GM18909 (cell line): ENCODE data around the gene ULK4.

Experiments
- ATAC-seq: cut with Tn5 transposase; IDR thresholded peaks from one replicate; pipeline ENCODE4 v1.9.1; 2021; ENCODE audit warnings: mild to moderate bottlenecking; ENCODE audit not compliant: unreplicated experiment, poor library complexity

Gene ULK4

DNA sequence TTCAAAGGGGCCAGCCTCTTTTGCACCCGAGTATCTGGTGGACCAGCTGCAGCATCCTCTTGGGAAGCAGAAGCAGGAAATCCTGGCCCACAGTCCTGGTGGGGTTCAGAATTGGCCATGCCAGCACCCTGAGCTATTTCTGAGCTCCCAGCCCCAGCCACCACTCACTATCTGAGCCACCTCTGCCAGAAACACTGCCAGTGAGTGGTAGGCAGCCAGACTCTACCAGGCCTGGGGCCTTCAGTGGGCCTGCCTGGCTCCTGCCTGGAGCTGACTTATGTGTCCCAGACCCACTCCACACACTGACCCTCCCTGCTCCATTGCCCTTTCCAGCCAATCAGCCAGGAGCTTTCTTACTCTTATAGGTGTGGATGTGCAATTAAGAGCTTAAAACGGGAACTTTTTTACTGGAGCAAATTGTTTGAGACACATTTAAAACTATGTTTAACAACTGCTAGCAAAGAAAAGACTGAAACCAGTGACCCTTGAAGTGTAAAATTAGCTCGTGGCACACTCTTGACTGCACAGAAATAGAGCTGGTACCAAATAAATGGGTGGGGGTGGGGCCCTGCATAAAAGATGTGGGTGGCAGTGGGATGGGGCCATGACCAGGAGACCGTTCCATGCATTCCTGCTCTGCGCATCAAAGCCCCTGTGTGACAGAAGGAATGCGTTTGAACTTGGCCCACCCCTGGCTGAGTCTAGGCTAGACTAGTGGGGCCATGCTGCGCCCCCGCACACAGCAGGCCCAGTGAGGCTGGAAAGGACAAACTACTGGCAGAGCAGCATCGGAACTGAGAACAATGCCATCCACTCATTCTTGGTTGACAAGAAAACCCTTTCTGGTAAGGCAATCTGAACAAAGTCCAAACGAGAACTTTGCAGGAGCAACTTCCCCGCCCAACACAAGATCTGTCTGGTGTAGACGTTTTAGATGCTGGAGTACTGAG, 714.6 kb downstream of the ULK4 start:
- ATAC-seq = no peak

DNA sequence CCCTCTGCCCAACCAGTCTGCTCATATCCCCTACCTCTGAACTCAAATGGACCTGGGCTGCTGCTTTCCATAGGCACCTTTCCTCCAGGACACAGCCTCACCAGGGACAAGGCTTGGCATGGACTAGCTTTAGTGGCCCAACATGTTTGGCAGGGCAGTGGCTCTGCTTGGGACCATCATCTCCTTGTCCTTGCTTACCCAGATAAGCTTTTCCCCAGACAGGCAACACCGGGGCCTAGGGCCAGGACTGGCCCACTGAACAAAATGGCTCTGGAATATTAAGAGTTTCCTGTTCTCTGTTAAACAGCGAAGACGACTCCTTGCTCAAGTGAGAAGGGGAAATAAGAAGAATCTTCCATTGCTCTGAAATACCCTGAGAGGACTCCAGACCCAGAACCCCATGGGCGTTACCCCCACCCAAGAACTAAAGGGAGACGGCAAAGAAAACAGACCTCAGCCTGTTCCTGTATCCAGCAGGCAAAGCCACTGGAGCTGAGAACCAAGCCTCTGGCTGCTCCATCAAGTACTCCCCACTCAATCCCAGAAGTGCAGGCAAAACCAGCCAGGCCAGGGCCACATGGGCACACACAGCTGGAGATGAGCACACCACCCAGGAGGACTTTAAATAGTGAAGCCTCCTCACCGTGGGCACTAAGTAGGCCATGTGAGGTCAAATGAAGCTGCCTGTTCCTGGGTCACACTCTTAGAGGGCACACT, 717.1 kb downstream of the ULK4 start:
- no peak for ATAC-seq

DNA sequence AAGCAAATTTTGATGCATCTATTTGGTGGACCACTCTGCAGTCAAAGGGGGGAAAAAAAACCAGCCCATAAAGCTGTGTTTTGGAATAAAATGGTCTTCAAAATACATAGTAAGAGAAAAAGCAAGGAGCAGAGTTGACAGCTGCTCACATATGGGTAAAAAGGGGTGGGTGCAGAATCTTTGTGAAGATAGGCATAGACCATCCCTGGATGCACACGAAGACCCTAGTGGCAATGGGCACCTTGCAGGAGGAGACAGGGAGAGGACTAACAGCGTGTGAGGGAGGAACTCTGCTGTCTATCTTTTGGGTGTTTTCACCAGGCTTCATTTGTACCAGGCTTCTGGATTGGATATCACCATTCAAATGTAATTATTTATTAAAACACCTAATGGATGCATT, 718.7 kb downstream of the ULK4 start:
- ATAC-seq = no peak

DNA sequence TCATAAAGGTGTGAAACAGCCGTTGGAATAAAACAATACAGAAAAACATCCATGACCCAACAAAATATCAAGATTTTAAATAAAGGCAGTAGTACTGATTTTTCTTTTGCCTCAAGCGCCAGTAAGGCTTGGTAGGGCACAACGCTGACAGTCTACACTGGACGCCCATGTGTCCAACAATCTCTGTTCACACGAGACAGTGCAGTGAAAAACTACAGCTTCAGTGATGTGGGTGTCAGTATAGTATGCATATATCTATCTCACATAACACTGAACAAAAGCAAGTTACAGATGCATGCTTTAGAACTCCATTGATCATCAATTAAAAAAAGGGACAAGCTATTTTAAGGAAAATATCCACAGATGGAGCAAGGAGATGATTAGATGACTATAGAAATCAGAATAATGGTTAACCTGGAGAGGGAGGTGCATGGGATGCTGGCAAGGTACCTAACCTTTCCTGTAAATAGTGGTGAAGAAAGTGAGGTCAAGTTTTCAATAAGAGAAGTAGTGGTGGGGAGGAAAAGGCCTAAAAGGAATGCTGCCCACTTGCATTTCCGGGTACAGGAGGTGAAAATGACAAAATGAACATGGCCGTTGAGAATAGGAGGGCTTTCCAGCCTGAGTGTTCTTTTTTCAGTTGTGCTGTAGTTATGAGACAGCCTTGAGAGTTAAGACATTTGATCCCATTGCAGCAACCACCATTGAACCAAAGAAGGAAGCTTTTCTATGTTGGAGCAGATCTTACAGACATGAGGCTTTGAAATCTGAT, 719.9 kb downstream of the ULK4 start:
- ATAC-seq = no peak

DNA sequence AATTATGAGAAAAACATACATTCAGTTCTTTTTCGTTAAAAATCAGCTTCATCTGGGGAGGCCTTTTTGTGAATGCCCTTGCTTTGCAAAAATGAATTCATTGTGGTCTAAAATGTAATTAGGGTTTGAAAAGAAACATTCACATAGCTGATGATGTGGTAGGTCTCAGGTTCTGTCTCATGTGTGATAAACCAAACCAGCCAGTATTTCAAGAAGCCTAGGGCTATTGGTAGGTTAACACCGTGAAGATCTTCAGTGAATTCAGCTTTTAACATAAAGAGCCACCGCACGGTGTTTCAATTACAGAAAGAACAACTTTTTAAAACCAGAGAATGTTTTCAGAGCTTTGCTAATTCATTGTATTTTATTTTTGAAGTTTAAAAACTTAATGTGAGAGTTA, 720.7 kb downstream of the ULK4 start:
- no peak for ATAC-seq

DNA sequence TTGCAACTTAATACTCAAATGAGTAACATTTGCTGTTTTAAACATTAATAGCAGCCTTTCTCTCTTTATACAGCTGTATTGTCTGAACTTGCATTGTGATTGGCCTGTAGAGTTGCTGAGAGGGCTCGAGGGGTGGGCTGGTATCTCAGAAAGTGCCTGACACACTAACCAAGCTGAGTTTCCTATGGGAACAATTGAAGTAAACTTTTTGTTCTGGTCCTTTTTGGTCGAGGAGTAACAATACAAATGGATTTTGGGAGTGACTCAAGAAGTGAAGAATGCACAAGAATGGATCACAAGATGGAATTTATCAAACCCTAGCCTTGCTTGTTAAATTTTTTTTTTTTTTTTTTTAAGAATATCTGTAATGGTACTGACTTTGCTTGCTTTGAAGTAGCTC, 722.3 kb downstream of the ULK4 start:
- ATAC-seq = no peak

DNA sequence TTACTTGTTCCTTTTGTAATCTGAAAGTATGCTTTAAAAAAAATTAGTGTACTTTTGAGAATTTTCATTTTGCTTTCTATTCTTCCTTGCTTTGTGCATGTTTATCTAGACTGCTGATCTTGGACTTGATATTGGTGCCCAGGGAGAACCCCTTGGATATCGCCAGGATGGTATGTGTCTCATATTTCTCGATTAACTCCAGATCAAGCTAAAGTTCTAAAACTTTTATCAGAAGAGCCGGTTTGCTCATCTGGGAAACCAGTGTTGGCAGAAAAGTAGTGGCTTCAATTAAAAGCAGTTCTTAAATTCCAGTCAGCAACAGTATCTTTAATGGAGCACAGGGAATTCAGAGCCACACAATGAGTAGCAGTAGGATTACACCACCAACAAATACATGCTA, 724.0 kb downstream of the ULK4 start:
- ATAC-seq = no peak

DNA sequence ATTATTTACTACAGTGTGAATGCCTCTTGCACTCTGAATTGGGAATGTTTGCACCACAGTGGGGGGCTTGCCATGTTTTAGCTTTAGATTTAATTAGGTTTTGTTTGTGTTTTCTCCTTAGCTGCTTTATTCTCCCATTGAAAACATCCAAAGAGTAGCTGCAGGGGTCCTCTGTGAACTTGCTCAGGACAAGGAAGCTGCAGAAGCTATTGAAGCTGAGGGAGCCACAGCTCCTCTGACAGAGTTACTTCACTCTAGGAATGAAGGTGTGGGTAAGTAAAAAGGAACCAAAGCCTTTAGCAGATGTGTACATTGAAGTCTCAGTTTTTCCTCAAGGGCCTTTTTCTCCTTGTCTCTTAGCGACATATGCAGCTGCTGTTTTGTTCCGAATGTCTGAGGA, 725.7 kb downstream of the ULK4 start:
- ATAC-seq = no peak

DNA sequence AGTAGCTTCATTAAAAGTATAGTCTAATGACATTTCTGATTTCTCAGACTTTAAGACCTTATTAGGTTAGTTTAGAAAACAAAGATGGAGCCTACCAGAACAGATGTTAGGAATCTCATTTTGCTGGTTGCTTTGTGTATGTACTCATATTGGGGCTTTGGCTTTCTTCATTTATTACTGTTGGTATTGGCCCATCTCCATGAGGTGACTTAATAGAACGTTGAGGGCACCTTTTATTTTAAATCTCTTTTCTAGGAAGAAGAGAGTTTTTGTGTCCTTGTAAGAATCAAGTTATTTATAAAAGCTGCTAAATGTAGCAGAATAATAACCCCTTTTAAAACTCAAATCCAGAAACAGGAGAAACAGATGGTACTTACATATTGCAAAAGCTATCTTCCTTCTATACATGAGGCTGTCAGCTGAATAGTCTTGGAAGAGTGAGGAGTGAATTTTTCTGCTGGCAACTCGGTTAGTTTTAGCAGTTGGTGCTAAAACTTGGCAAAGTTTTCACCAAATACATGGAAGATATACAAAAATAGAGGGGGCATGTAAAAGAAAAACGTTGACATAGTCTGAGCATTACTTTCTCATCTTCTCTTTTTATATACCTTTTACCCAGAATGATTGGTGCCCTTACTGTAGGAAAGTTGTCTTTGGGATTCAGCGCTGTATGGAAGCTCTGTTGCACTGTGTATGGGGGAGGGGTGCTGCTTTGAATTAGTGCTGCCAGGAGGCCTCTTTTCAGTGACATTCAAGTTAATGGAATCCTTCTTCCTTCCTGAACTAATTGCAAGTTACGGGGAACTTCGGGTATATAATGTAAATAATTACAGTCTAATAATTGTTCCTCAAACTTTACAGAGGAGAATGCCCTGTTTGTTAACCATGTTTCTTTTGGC, 726.8 kb downstream of the ULK4 start:
- no peak for ATAC-seq

DNA sequence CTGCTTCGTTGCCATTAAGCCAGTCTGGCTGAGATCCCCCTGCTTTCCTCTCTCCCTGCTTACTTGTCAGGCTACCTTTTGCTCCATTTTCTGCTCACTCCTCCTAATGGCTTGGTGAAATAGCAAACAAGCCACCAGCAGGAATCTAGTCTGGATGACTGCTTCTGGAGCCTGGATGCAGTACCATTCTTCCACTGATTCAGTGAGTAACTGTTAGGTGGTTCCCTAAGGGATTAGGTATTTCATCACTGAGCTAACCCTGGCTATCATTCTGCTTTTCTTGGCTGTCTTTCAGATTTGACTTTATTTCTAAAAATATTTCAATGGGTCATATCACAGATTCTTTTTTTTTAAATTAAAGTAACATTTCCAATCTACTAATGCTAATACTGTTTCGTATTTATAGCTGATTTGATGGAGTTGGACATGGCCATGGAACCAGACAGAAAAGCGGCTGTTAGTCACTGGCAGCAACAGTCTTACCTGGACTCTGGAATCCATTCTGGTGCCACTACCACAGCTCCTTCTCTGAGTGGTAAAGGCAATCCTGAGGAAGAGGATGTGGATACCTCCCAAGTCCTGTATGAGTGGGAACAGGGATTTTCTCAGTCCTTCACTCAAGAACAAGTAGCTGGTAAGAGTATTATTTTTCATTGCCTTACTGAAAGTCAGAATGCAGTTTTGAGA, 737.6 kb downstream of the ULK4 start:
- ATAC-seq = no peak

DNA sequence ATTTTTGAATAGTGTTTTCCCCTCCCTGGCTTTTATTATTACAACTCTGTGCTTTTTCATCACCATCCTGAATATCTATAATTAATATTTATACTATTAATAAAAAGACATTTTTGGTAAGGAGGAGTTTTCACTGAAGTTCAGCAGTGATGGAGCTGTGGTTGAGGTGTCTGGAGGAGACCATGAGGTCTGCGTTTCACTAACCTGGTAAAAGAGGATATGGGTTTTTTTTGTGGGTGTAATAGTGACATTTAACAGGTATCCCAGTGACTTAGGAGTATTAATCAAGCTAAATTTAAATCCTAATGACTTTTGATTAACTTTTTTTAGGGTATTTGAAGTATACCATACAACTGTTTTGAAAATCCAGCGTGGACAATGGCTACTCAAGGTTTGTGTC, 738.2 kb downstream of the ULK4 start:
- no peak for ATAC-seq

DNA sequence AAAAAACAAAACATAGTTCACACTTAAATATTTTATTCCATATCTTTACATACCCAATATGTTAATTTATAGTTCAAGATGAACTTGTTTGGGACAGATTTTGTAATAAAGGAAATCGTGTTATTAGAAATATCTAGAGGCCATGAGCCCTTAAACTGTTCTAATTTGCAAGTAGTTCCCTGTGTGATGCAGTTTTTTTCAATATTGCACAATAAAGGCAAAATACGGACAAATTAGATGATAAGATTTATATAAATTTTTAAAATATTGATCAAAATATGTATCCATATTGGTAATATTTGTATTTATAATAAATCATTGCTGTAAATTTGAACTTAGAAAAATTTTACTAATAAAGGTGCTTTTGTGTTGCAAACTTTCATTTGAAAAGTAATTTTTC, 738.8 kb downstream of the ULK4 start:
- ATAC-seq = no peak

DNA sequence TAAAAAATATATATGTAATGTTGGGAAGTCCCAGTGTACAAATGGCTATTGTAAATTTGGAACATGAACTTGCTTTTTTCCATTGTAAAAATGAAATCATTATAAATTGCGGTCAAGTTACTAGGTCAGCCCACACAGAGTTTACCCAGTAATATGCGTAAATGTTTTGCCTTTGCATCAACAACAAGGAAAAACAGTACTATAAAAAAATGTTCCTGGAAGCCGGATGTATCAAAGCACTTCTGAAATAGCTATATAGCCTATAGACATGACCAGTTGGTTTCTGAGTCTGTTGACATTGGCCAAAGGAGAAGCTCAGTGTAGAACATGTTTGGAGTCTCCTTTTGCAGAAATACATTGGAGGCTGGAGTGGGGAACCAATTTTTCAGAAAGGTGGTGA, 739.4 kb downstream of the ULK4 start:
- no peak for ATAC-seq

DNA sequence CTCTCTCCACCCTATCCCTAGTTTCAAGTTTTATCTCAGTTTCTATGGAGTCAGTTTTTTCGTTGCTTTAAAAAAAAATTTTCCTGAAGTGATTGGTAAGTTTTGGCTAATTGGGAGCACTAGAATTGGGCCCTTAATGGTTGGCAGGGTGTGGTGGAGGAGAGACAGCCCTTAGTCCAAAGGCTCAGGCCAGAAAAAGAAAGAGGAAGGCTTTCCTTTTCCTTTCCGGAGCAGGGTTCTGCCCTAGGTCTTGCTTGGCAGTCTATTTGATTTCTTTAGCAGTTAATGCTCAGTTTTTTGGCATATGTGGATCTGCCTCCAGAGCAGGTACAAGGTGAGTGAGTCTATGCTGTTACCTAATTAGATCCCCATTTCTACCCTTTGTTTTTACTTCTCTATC, 739.9 kb downstream of the ULK4 start:
- ATAC-seq = no peak

DNA sequence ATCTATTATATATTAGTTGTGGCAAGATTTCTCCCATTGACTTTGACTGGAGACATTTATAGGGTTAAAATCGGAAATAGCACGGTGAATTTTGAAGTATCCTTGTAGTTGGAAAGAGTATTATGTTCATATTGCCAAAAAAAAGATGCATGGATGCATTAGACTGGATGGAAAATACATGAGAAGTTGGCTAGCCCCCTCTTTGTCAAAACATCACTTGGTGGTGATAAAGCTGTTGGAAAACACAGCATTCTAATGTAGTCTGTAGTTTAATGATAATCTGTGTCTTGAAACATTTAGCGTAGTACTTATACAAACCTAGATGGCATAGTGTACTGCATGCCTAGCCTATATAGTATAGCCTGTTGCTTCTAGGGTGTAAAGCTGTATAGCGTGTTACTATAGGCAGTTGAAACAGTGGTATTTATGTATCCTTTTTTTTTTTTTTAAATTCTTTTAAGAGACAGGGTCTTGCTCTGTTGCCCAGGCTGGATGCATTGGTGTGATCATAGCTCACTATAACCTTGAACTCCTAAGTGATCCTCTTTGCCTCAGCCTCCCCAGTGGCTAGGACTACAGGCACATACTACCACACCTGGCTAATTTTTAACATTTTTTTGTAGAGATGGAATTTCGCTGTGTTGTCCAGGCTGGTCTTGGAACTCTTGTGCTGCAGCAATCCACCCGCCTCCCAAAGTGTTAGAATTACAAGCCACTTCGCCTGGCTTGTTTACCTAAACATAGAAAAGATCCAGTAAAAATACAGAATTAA, 740.8 kb downstream of the ULK4 start:
- no peak for ATAC-seq

DNA sequence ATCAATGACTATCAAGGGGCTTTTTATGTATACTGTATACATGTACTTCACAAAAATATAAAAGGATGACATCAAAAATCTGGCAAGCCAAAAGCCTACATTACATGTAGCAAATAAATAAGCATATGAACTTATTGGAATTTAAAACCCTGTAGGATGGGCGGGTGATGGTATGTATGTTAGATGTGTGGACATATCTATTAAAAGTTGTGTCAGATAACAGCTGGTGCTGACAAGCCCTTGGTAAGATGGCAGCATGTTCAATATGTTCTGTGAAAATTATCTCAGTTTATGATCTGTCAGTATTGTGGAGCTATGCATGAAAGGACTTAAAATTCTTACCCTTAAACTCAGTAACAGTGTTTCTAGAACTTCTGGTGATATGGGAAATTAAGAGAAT, 742.5 kb downstream of the ULK4 start:
- ATAC-seq = no peak

DNA sequence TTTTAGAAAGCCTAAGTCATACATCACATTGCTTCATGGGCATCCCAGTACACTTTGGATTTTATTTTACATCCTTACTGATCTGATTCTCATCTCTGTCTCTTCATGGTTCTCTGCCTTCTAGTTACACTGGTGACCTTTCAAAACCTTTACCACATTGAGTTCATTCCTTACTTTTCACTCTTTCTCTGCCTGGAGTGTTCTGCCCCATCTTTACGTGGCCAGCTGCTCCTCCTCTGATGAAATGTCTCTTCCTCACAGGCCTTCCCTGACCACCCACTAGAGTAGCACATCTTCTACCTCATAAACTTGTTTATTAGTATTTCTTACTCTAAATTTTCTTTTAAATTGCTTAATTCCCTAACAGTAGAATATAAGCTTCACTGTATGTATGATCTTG, 744.9 kb downstream of the ULK4 start:
- no peak for ATAC-seq

DNA sequence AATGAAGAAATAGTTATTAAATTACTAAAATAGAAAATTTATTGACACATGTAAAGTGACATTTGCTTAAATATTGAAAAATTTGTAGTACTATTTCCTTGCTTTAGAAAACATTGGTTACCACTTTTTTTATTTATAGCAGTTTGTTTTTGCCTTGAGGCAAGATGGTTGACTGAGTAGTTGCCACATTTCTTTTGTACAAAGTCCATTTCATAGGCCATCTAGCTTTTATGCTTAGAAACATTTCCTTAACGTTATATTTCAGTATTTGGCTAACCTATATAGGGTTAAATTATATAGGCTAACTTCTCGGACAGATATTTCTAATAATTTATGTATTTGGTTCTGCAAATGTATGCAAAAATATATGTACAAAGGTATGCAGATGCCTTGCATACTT, 745.5 kb downstream of the ULK4 start:
- no peak for ATAC-seq

DNA sequence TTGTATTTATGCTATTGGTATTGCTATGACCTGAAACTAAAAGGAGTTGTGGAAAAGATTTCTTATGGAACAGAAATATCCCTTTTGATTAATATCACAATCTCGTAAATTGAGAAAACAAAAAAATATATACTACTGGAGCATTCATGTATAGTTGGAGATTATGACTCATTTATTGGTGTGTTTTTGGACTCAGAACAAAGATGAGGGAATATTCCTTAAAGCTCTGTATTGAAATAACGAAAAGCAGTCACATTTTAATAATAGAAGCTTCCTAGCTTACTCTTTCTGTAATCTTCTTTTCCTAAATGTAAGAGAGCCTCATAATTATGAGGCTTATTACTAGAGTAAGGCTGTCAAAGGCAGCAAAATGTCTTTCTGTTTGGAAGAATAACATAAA, 748.3 kb downstream of the ULK4 start:
- ATAC-seq = no peak
